Renal cortical epithelial cell (primary cell): ENCODE data around the gene UBXN7. TPM values are rescaled to one million over a fixed set of nuclear protein-coding genes. Genes with fewer than 3 reads are reported as not detected.
"Not testable (repeated sequence)": the region's sequence is repeated elsewhere in the genome, so short reads cannot be mapped to it uniquely, and the experiment has no call there.

Experiments
- DNase-seq: peaks from one replicate; pipeline ENCODE4 v3.0.0-alpha.2; 2011; ENCODE audit warnings: low read depth
- total RNA-seq: library from RNA; depleted of rRNA; stranded (reverse); fragments of >200 nt; gene quantifications from 2 replicates; pipeline ENCODE4 v1.2.3, GENCODE V29; 2014

UBXN7 gene
- total RNA-seq, 1 donor from 2014 or later, result 31.6 TPM

DNA sequence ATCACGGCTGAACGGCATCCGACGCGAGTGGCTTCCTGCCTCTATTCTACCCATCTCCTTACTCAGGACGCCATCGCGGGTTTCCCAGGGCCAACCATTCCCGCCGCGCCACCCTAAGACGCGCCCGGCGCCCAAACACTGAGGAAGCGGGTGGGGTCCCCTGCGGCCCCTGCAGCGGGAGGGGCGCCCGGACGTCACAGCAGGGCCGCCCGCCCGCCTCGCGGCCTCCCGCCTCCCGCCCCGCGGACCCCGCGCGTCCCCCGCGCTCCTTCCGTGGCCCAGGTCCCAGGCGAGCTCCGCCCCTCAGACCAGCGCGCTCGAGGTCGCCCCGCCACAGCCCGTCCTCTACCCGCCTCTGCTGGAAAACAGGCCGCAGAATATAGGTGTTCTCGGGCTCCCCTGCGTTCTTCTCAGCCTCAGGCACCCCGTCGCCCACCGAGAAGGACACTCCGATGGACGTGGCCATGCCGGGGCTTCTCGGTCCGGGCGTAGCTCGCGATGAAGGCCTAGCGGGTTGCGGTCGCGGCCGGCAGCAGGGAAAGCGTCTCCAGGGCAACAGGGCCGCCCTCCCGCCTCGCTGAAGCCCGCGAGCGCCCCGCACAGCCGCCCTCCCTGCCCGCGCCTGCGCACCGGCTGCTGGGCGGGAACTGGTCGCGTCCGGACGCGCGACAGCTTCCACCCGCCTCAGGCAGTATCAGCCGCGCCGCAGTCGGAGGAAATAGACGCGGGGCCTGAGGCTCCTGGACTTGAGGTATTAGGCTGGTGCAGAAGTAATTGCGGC lies 114.3 kb downstream of the UBXN7 start, which contains the start of gene DYNLT2B:
TSS of gene DYNLT2B (minus strand) at position 554 of the 781 bp plus-strand sequence. CDS start at position 466, 88 bp downstream.
- DNase-seq, result peak; percentile 70

DNA sequence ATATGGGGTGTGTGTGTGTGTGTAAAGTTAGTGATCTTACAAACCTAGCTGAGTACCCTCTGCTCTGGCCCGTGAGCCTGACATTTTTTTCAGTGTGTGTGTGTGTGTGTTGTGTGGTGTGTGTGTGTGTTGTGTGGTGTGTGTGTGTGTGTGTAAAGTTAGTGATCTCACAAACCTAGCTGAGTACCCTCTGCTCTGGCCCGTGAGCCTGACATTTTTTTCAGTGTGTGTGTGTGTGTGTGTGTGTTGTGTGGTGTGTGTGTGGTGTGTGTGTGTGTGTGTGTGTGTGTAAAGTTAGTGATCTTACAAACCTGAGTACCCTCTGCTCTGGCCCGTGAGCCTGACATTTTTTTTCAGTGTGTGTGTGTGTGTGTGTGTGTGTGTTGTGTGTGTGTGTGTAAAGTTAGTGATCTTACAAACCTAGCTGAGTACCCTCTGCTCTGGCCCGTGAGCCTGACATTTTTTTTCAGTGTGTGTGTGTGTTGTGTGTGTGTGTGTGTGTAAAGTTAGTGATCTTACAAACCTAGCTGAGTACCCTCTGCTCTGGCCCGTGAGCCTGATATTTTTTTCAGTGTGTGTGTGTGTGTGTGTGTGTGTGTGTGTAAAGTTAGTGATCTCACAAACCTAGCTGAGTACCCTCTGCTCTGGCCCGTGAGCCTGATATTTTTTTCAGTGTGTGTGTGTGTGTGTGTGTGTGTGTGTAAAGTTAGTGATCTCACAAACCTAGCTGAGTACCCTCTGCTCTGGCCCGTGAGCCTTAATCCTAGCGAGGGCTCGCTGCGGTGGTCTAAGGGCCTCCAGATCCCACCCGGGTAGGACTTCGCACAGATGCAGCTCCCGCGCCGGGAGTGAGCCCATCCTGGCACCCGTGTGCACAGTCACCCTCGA lies 115.2 kb downstream of the UBXN7 start:
- not testable (repeated sequence) for DNase-seq

DNA sequence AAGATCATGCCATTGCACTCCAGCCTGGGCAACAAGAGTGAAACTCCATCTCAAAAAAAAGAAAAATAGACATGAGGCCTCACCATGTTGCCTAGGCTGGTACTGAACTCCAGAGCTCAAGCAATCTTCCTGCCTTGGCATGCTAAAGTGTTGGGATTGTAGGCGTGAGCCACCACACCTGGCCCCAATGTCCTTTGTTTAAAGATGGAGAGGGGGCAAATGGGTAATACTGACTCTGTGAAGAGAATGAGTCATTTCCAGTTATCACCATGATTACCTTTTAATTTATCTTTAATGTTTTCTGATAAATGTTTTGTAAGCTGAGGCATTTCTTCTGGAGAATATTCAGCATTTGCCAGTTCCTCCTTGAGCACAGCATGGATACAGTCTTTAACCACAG lies 116.4 kb downstream of the UBXN7 start:
- DNase-seq, result no peak

DNA sequence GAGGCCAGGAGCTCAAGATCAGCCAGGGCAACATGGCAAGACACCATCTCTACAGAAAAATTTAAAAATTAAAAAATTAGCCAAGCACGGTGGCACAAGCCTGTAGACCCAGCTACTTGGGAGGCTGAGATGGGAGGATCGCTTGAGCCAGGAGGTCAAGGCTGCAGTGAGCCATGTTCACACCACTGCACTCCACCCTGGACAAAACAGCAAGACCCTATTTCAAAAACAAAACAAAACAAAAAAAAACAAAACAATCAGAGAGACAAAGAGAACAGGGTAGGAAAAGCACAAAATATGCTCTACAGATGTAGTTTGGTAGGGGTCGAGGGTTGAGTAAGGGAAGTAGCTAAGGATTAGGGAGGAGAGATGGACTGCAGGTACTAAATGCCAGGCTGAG lies 117.6 kb downstream of the UBXN7 start:
- no peak for DNase-seq

DNA sequence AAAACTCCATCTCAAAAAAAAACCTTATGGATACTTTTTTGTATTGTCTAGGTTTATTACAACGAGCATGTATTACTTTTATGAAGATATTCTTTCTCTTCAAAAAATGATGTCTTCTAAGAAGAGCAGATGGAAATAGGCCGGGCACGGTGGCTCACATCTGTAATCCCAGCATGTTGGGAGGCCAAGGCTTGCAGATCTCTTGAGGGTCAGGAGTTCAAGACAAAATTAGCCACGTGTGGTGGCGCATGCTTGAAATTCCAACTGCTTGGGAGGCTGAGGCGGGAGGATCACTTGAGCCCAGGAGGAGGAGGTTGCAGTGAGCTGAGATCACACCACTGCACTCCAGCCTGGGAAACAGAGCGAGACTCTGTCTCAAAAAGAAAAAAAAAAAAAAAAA lies 118.1 kb downstream of the UBXN7 start:
- not testable (repeated sequence) for DNase-seq

DNA sequence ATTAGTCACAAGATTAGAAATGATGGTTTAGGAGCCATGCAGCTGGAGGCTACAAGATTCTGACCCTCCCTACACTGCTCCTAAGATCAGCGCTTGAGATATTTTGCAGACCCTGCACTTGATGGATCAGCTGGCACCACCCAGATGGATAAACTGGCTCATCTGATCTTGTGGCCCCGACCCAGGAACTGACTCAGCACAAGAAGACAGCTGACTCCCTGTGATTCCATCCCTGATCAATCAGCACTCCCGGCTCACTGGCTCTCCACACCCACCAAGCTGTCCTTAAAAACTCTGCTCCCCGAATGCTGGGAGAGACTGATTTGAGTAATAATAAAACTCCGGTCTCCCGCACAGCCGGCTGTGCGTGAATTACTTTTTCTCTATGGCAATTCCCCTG lies 129.3 kb downstream of the UBXN7 start:
- not testable (repeated sequence) for DNase-seq

DNA sequence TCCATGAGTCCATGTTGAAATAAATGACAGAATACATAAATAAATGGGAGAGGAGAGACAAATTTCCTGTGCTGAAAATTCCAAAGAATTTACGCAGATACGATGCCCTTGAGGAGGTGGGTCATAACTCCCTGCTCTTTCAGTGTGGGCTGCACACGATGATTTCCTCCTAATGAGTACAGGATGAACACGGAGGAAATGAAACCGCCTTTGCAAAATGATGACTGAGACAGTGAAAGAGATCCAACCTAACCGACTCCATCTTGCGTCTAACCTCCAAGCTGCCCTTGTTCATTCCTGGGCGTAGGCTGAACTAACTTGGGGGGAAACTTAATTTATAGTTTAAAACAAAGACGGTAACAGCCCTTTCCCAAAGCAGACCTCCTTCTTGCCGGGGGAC lies 129.7 kb downstream of the UBXN7 start:
- not testable (repeated sequence) for DNase-seq

DNA sequence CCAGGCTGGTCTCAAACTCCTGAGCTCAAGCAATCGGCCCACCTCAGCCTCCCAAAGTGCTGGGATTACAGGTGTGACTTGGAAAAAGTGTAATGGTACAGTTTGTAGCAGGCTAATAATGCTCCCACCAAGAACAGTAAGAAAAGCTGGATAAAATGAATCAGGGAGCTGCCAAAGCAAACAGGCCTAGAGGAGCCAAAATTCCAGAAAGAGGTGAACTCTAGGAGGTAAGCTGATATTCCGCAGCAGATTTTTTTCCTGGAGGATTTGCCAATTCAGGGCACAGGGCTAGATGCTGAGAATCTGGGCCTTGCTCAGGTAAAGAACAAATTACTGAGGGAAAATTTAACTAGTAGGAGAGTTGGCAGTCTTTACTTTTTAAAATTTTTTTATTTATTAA lies 133.7 kb downstream of the UBXN7 start:
- DNase-seq, result no peak

Other genes with a start within 250 kb of the UBXN7 start
- not detected in 2 replicates for gene ZDHHC19, start 221.0 kb downstream of the UBXN7 start, total RNA-seq
- not detected in 2 replicates for gene SLC51A, start 215.9 kb downstream of the UBXN7 start, total RNA-seq
- 73.6 and 90.0 TPM in 2 replicates for gene PCYT1A, start 144.7 kb downstream of the UBXN7 start, total RNA-seq
- 16.1 and 17.2 TPM in 2 replicates for gene DYNLT2B, start 114.2 kb downstream of the UBXN7 start, total RNA-seq
- not detected in 2 replicates for gene TM4SF19, start 94.0 kb downstream of the UBXN7 start, total RNA-seq
- 11.3 and 14.1 TPM in 2 replicates for gene RNF168, start 71.3 kb upstream of the UBXN7 start, total RNA-seq
- not detected in 2 replicates for gene SMCO1, start 82.9 kb upstream of the UBXN7 start, total RNA-seq
- 5.2 and 7.4 TPM in 2 replicates for gene WDR53, start 136.1 kb upstream of the UBXN7 start, total RNA-seq
- 11.3 and 13.7 TPM in 2 replicates for gene FBXO45, start 136.2 kb upstream of the UBXN7 start, total RNA-seq
- gene NRROS, start 207.3 kb upstream of the UBXN7 start, total RNA-seq, result 0.20 and 1.9 TPM in 2 replicates